ENCODE data around the gene EME2. TPM values are rescaled to one million over a fixed set of nuclear protein-coding genes. Genes with fewer than 3 reads are reported as not detected.
"Not testable (repeated sequence)": the region's sequence is repeated elsewhere in the genome, so short reads cannot be mapped to it uniquely, and the experiment has no call there.

Gene EME2
- total RNA-seq, 1 experiment from 2014 or later = 63.6 TPM

GRCh38 chr16:1794908-1795666 is 22.5 kb downstream of the EME2 start:
- no peak overlapping the region for H3K4ac ChIP-seq (ENCODE audit: low read depth, low read length)
- TF ChIP-seq CTCF (conservative IDR thresholded peaks at IDR 0.05) = no peak
- H3K4me1 Mint-ChIP-seq = no peaks in the 10 kb centered on the region
- no peak overlapping the region for H2AK5ac ChIP-seq (ENCODE audit: insufficient read length, low read length)
- peaks cover 16 to 27% (median 21%) of the 10 kb centered on the region in 3 experiments for H3K36me3 Mint-ChIP-seq (ENCODE audit: insufficient read depth in 1 of 3, low read depth in 3 of 3)
- no peak overlapping the region for H2BK5ac ChIP-seq (ENCODE audit: insufficient read length, low read length)
- no peaks in the 10 kb centered on the region for H4K20me1 ChIP-seq (ENCODE audit: control insufficient read depth, insufficient read depth, insufficient read length)
- H3K4me1 ChIP-seq (ENCODE audit: insufficient read depth, low read length) = no peaks in the 10 kb centered on the region
- no peak overlapping the region for H3K23ac ChIP-seq (ENCODE audit: insufficient read length, low read depth, low read length)
- peaks cover 32 to 34% of the 10 kb centered on the region in 2 experiments for H3K9me3 Mint-ChIP-seq
- no CpG with 5 or more reads among the region's 32 CpGs for WGBS (ENCODE audit: extremely low coverage, insufficient read length, low lambda C conversion rate)
- no peak overlapping the region for H2BK15ac ChIP-seq (ENCODE audit: low read depth, low read length)
- H3K27ac Mint-ChIP-seq = no peak overlapping the region
- no peak overlapping the region for H4K8ac ChIP-seq (replicated peaks; ENCODE audit: insufficient read length, low read depth, low read length)
- no peaks in the 10 kb centered on the region for H3K23me2 ChIP-seq (ENCODE audit: insufficient read length, low read depth, low read length, poor library complexity, severe bottlenecking)
- H3K4me2 ChIP-seq (ENCODE audit: insufficient read depth, insufficient read length, low read length) = no peak overlapping the region
- no peak overlapping the region for H3K27ac ChIP-seq (ENCODE audit: insufficient read length, low read depth, low read length)
- no peak overlapping the region for H4K5ac ChIP-seq (ENCODE audit: insufficient read length, low read depth, low read length)
- H3K18ac ChIP-seq (ENCODE audit: insufficient read length, low read depth, low read length) = no peak overlapping the region
- H3K79me2 ChIP-seq (ENCODE audit: insufficient read depth, low read length) = no peaks in the 10 kb centered on the region
- H3K56ac ChIP-seq (ENCODE audit: insufficient read length, low read depth, low read length) = no peak overlapping the region
- no peak overlapping the region for H2BK120ac ChIP-seq (ENCODE audit: low read depth, low read length, poor library complexity, severe bottlenecking)
- H3K14ac ChIP-seq (ENCODE audit: insufficient read depth, low read length) = no peak overlapping the region
- H3K27me3 Mint-ChIP-seq (ENCODE audit: low read depth) = no peaks in the 10 kb centered on the region
- no peak overlapping the region for H3K9ac ChIP-seq (ENCODE audit: extremely low read depth, insufficient read length, low read length)
- H3K27me3 ChIP-seq (ENCODE audit: insufficient read depth, low read length) = no peaks in the 10 kb centered on the region
- no peak overlapping the region for H4K91ac ChIP-seq (ENCODE audit: insufficient read length, low read depth, low read length)
- H3K79me1 ChIP-seq (ENCODE audit: insufficient read depth, low read depth, low read length, poor library complexity, severe bottlenecking) = no peaks in the 10 kb centered on the region
- no peak overlapping the region for H2BK12ac ChIP-seq (ENCODE audit: insufficient read length, low read depth, low read length)
- no peak overlapping the region for H2BK20ac ChIP-seq (ENCODE audit: low read depth, low read length, poor library complexity, severe bottlenecking)
- H3K9me3 ChIP-seq (ENCODE audit: control insufficient read depth, low read depth, low read length) = peaks cover 7% of the 10 kb centered on the region
- no peak for DNase-seq
- H3T11ph ChIP-seq (ENCODE audit: low read length) = no peak overlapping the region
- no peak overlapping the region; a peak in 2 of 5 replicates for H3K4me3 Mint-ChIP-seq
- no peak overlapping the region for H2AFZ ChIP-seq (ENCODE audit: low read length)

DNA sequence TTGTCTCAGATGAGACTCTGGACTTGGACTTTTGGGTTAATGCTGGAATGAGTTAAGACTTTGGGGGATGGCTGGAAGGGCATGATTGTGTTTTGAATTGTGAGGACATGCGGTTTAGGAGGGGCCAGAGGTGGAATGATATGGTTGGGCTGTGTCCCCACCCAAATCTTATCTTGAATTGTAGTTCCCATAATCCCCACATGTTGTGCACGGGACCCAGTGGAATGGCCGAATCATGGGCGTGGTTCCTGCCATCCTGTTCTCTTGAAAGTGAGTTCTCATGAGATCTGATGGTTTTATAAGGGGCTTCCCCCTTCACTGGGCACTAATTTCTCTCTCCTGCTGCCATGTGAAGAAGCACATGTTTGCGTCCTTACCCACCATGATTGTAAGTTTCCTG is 26.7 kb downstream of the EME2 start:
- not testable (repeated sequence) for H2AFZ ChIP-seq (ENCODE audit: low read length); H3K27ac Mint-ChIP-seq; H3K27me3 Mint-ChIP-seq (ENCODE audit: low read depth); H3K4me2 ChIP-seq (ENCODE audit: insufficient read depth, insufficient read length, low read length); H3T11ph ChIP-seq (ENCODE audit: low read length); H3K27ac ChIP-seq (ENCODE audit: insufficient read length, low read depth, low read length); H3K79me2 ChIP-seq (ENCODE audit: insufficient read depth, low read length); H2BK20ac ChIP-seq (ENCODE audit: low read depth, low read length, poor library complexity, severe bottlenecking); H3K23me2 ChIP-seq (ENCODE audit: insufficient read length, low read depth, low read length, poor library complexity, severe bottlenecking); H4K8ac ChIP-seq (replicated peaks; ENCODE audit: insufficient read length, low read depth, low read length); H3K4me1 ChIP-seq (ENCODE audit: insufficient read depth, low read length); H2BK120ac ChIP-seq (ENCODE audit: low read depth, low read length, poor library complexity, severe bottlenecking); H3K18ac ChIP-seq (ENCODE audit: insufficient read length, low read depth, low read length); H3K27me3 ChIP-seq (ENCODE audit: insufficient read depth, low read length); H3K4ac ChIP-seq (ENCODE audit: low read depth, low read length); H2BK15ac ChIP-seq (ENCODE audit: low read depth, low read length); H3K4me1 Mint-ChIP-seq; H4K5ac ChIP-seq (ENCODE audit: insufficient read length, low read depth, low read length); H3K4me3 Mint-ChIP-seq; H3K14ac ChIP-seq (ENCODE audit: insufficient read depth, low read length); H3K9ac ChIP-seq (ENCODE audit: extremely low read depth, insufficient read length, low read length); H2AK5ac ChIP-seq (ENCODE audit: insufficient read length, low read length); H3K23ac ChIP-seq (ENCODE audit: insufficient read length, low read depth, low read length); H3K79me1 ChIP-seq (ENCODE audit: insufficient read depth, low read depth, low read length, poor library complexity, severe bottlenecking); H3K9me3 ChIP-seq (ENCODE audit: control insufficient read depth, low read depth, low read length); H4K91ac ChIP-seq (ENCODE audit: insufficient read length, low read depth, low read length); H4K20me1 ChIP-seq (ENCODE audit: control insufficient read depth, insufficient read depth, insufficient read length); H2BK12ac ChIP-seq (ENCODE audit: insufficient read length, low read depth, low read length); H2BK5ac ChIP-seq (ENCODE audit: insufficient read length, low read length); H3K56ac ChIP-seq (ENCODE audit: insufficient read length, low read depth, low read length); DNase-seq
- Mint-ChIP-seq H3K9me3 (peaks cover 46 to 47% of the 10 kb centered on the region in 2 experiments), H3K36me3 (ENCODE audit: insufficient read depth in 1 of 3, low read depth in 3 of 3) (peaks cover 22 to 38% (median 29%) of the 10 kb centered on the region in 3 experiments)
- no CpG with 5 or more reads among the region's 5 CpGs for WGBS (ENCODE audit: extremely low coverage, insufficient read length, low lambda C conversion rate)

All from H9 (cell line).